IMR-90 (cell line): ENCODE data around the gene SDK1. TPM values are rescaled to one million over a fixed set of nuclear protein-coding genes. Genes with fewer than 3 reads are reported as not detected.

Experiments
- ATAC-seq: fragments of 200-7000 bp; cut with Tn5 transposase; 2 replicates; pipeline ENCODE4 v1.9.1; 2020; ENCODE audit warnings: low read depth, mild to moderate bottlenecking, moderate library complexity
- BruUV-seq: library from RNA; stranded (reverse); fragments of 400-500 nt; replicated peaks from 2 replicates; lab custom pipeline; 2021; lab: Mats Ljungman, UMichigan
- CTCF ChIA-PET: fragments of 300-600 bp; formaldehyde crosslinking; extraction: SDS; loops from one replicate; lab custom pipeline; 2021; ENCODE audit warnings: antibody characterized with exemption; lab: Yijun Ruan, JAX
- POLR2A ChIA-PET: fragments of 300-600 bp; sonication (Branson Sonifier 250); formaldehyde crosslinking; loops from one replicate; lab custom pipeline; 2022; ENCODE audit warnings: antibody characterized with exemption; ENCODE audit not compliant: unreplicated experiment; lab: Charles Lee
- DNase-seq: peaks from one replicate; pipeline ENCODE4 v3.0.0; 2013
- H2AFZ ChIP-seq: replicated peaks from 2 replicates; pipeline ENCODE3; 2013; ENCODE audit warnings: low read length, mild to moderate bottlenecking; ENCODE audit not compliant: poor library complexity
- H2AK5ac ChIP-seq: 2 replicates; pipeline ENCODE4 v1.6.1; 2013; ENCODE audit warnings: low read depth, low read length, inconsistent platforms
- H2AK9ac ChIP-seq: replicated peaks from 2 replicates; pipeline ENCODE3; 2013; ENCODE audit warnings: mild to moderate bottlenecking, low read depth, low read length, moderate library complexity; ENCODE audit not compliant: poor library complexity
- H2BK120ac ChIP-seq: 2 replicates; pipeline ENCODE4 v1.6.1; 2013; ENCODE audit warnings: low read depth, low read length, inconsistent platforms
- H2BK15ac ChIP-seq: 3 replicates; pipeline ENCODE4 v1.6.1; 2013; ENCODE audit warnings: low read depth, low read length, inconsistent platforms
- H2BK20ac ChIP-seq: 2 replicates; pipeline ENCODE4 v1.6.1; 2013; ENCODE audit warnings: low read depth, mild to moderate bottlenecking, inconsistent platforms, low read length, moderate library complexity
- H2BK5ac ChIP-seq: 2 replicates; pipeline ENCODE4 v1.6.1; 2013; ENCODE audit warnings: mild to moderate bottlenecking, low read depth, low read length, inconsistent platforms; ENCODE audit not compliant: poor library complexity, severe bottlenecking
- H3K14ac ChIP-seq: replicated peaks from 2 replicates; pipeline ENCODE4 v1.6.1; 2013; ENCODE audit warnings: low read depth, low read length, inconsistent platforms
- H3K18ac ChIP-seq: 2 replicates; pipeline ENCODE4 v1.6.1; 2013; ENCODE audit warnings: low read depth, low read length, control low read depth
- H3K23ac ChIP-seq: 2 replicates; pipeline ENCODE4 v1.6.1; 2013; ENCODE audit warnings: low read depth, low read length, inconsistent platforms
- H3K27ac ChIP-seq: 2 replicates; pipeline ENCODE4 v1.5.1; 2013; ENCODE audit warnings: mild to moderate bottlenecking, control low read depth, low read length; ENCODE audit not compliant: insufficient read depth
- H3K27me3 ChIP-seq: 2 replicates; pipeline ENCODE4 v1.6.1; 2013; ENCODE audit warnings: low read length; ENCODE audit not compliant: control insufficient read depth, insufficient read depth
- H3K36me3 ChIP-seq: 2 replicates; pipeline ENCODE4 v1.6.1; 2013; ENCODE audit warnings: low read length, mixed read lengths; ENCODE audit not compliant: control insufficient read depth, insufficient read depth
- H3K4ac ChIP-seq: 2 replicates; pipeline ENCODE4 v1.6.1; 2013; ENCODE audit warnings: low read depth, low read length, inconsistent platforms
- H3K4me1 ChIP-seq: 2 replicates; pipeline ENCODE4 v1.6.1; 2013; ENCODE audit warnings: low read length, mixed read lengths; ENCODE audit not compliant: control insufficient read depth, insufficient read depth
- H3K4me2 ChIP-seq: 2 replicates; pipeline ENCODE4 v1.6.1; 2013; ENCODE audit warnings: low read depth, mild to moderate bottlenecking, control low read depth, low read length, moderate library complexity
- H3K4me3 ChIP-seq: 2 replicates; pipeline ENCODE4 v1.5.1; 2013; ENCODE audit warnings: low read depth, mild to moderate bottlenecking, control low read depth, low read length, moderate library complexity; ENCODE audit not compliant: insufficient read depth
- H3K56ac ChIP-seq: 2 replicates; pipeline ENCODE4 v1.6.1; 2013; ENCODE audit warnings: low read length, inconsistent platforms; ENCODE audit not compliant: insufficient read depth; ENCODE audit errors: extremely low read depth
- H3K79me1 ChIP-seq, 2 experiments: 2 replicates each; pipeline ENCODE4 v1.6.1; 2013; ENCODE audit warnings: low read length in 2 of 2, inconsistent platforms in 1 of 2, low read depth in 1 of 2
- H3K9ac ChIP-seq: 2 replicates; pipeline ENCODE4 v1.6.1; 2013; ENCODE audit warnings: low read depth, low read length, control low read depth
- H3K9me1 ChIP-seq: 2 replicates; pipeline ENCODE4 v1.6.1; 2013; ENCODE audit warnings: low read length, inconsistent platforms; ENCODE audit not compliant: insufficient read depth
- H3K9me3 ChIP-seq: 2 replicates; pipeline ENCODE4 v1.6.1; 2013; ENCODE audit warnings: low read length; ENCODE audit not compliant: control insufficient read depth, insufficient read depth
- H4K20me1 ChIP-seq: 2 replicates; pipeline ENCODE4 v1.6.1; 2013; ENCODE audit warnings: low read length, inconsistent platforms; ENCODE audit not compliant: insufficient read depth
- H4K5ac ChIP-seq: 2 replicates; pipeline ENCODE4 v1.6.1; 2013; ENCODE audit warnings: mild to moderate bottlenecking, low read depth, low read length, control low read depth
- H4K8ac ChIP-seq, 2 experiments: 2 replicates each; pipeline ENCODE4 v1.6.1; 2013; ENCODE audit warnings: low read depth in 2 of 2, low read length in 2 of 2, control low read depth in 1 of 2, inconsistent platforms in 1 of 2
- H4K91ac ChIP-seq: 2 replicates; pipeline ENCODE4 v1.6.1; 2013; ENCODE audit warnings: low read depth, low read length, inconsistent platforms; ENCODE audit not compliant: insufficient read depth
- CTCF ChIP-seq: conservative IDR thresholded peaks from 2 replicates; pipeline ENCODE4 v1.5.1; 2012; ENCODE audit warnings: mild to moderate bottlenecking, low read depth, low read length, improper control_type of control experiment
- MAFK ChIP-seq: IDR thresholded peaks from 2 replicates; pipeline ENCODE4 v1.6.1; 2012; ENCODE audit warnings: low read depth, low read length, improper control_type of control experiment
- NFE2L2 ChIP-seq: fragments of 150-350 bp; IDR thresholded peaks from 2 replicates; pipeline ENCODE4 v1.6.1; 2016; ENCODE audit warnings: low read depth, mild to moderate bottlenecking, low read length
- POLR2A ChIP-seq: IDR thresholded peaks from 2 replicates; pipeline ENCODE4 v1.6.1; 2012; ENCODE audit warnings: mild to moderate bottlenecking, low read depth, low read length
- SMC3 ChIP-seq: fragments of 150-350 bp; IDR thresholded peaks from 2 replicates; pipeline ENCODE4 v1.6.1; 2016; ENCODE audit warnings: low read depth, mild to moderate bottlenecking, antibody characterized with exemption, low read length, moderate library complexity
- USF2 ChIP-seq: fragments of 150-350 bp; IDR thresholded peaks from 2 replicates; pipeline ENCODE4 v1.6.1; 2017; ENCODE audit warnings: mild to moderate bottlenecking, antibody characterized with exemption, low read length, low read depth
- WGBS, 2 experiments: methylation state at CpG; one replicate each; pipeline versions ENCODE4 v1.1.5 to v1.1.7; 2013; ENCODE audit warnings: missing lambda C conversion rate in 2 of 2; ENCODE audit not compliant: insufficient read length in 1 of 2; ENCODE audit errors: extremely low coverage in 2 of 2; 5-methylcytosine and 5-hydroxymethylcytosine counted together
- dilution Hi-C: fragments of 300-500 bp; cut with HindIII; formaldehyde crosslinking; loops from one replicate; pipeline ENCODE4 v1.14.3; 2018; ENCODE audit warnings: low sequenced_read_pairs; ENCODE audit not compliant: unreplicated experiment
- in situ Hi-C: fragments of 300-500 bp; cut with MboI; formaldehyde crosslinking; loops from 3 replicates; pipeline ENCODE4 v1.14.3; 2019; ENCODE audit warnings: low sequenced_read_pairs, inconsistent platforms, mixed read lengths
- intact Hi-C: fragments of 100-400 bp; cut with micrococcal nuclease; formaldehyde crosslinking; loops from 2 replicates; pipeline ENCODE4 v1.10.0; 2022
- polyA plus RNA-seq, 3 experiments: library from polyadenylated mRNA; depleted of rRNA; stranded (reverse); fragments of >200 nt; gene quantifications; 2 replicates each; pipeline ENCODE4 v1.2.3, GENCODE V29; 2012; ENCODE audit warnings: low replicate concordance in 1 of 3
- total RNA-seq: library from RNA; depleted of rRNA; stranded (reverse); fragments of >200 nt; gene quantifications from 2 replicates; pipeline ENCODE4 v1.2.3, GENCODE V29; 2012

Gene SDK1
- total and polyA plus RNA-seq, 2 of the 4 experiments (the other 2 are of a cell fraction): 1.5 to 1.6 TPM

- H3K27me3 ChIP-seq: no peaks in the 10 kb centered on the region; the same call in 1 of the 2 replicates
- H2AK5ac ChIP-seq: no peak overlapping the region
- H3K23ac ChIP-seq: no peak overlapping the region
- H3K14ac ChIP-seq: no peak overlapping the region
- no peak overlapping the region for H4K91ac ChIP-seq
- H2AFZ ChIP-seq: no peak overlapping the region
- ATAC-seq (no peak), DNase-seq (no peak)
- ChIA-PET CTCF (interaction anchor here (0.7 kb wide), 2 partner anchors 17 to 407 kb away, joined by 3 to 5 read pairs; no protein-coding TSS in a partner anchor), POLR2A (no interaction called here)
- no peaks in the 10 kb centered on the region for H3K9me1 ChIP-seq
- H2BK120ac ChIP-seq: no peak overlapping the region
- no peak overlapping the region for H3K4me3 ChIP-seq
- H4K5ac ChIP-seq: no peak overlapping the region
- H3K27ac ChIP-seq: no peak overlapping the region
- no peak overlapping the region for H3K56ac ChIP-seq
- dilution Hi-C loops (no loop called here), intact Hi-C loops (no loop called here), in situ Hi-C loops (no loop called here)
- no peak overlapping the region for H2BK15ac ChIP-seq
- no peak overlapping the region for H2BK5ac ChIP-seq
- H3K9me3 ChIP-seq: peaks cover 3% of the 10 kb centered on the region; the same call in 1 of the 2 replicates
- H3K4ac ChIP-seq: no peak overlapping the region
- H2AK9ac ChIP-seq: no peak overlapping the region
- no peaks in the 10 kb centered on the region for H3K36me3 ChIP-seq
- H3K9ac ChIP-seq: no peak overlapping the region
- 61% methylated on average over 2 of the region's 10 CpGs; no CpG with 5 or more reads in 1 of the 2 experiments for WGBS, 2 experiments
- H3K79me1 ChIP-seq: no peaks in the 10 kb centered on the region
- H3K4me2 ChIP-seq: no peak overlapping the region
- no peak overlapping the region for H4K8ac ChIP-seq
- no peak overlapping the region for H3K18ac ChIP-seq
- H4K20me1 ChIP-seq: no peaks in the 10 kb centered on the region
- BruUV-seq: no TSS peak
- H2BK20ac ChIP-seq: no peak overlapping the region
- TF ChIP-seq CTCF: no peak
- no peak for TF ChIP-seq SMC3
- TF ChIP-seq USF2: no peak
- no peak for TF ChIP-seq MAFK
- TF ChIP-seq NFE2L2: no peak
- TF ChIP-seq POLR2A: no peak
- H3K4me1 ChIP-seq: no peaks in the 10 kb centered on the region
Measured at GRCh38 chr7:3294432-3295100, 6.5 kb upstream of the SDK1 start.
